Calu3 (cell line): ENCODE data around the gene THAP7. TPM values are rescaled to one million over a fixed set of nuclear protein-coding genes. Genes with fewer than 3 reads are reported as not detected.

Experiments used
- BruUV-seq: library from RNA; stranded (reverse); fragments of 400-500 nt; replicated peaks from 2 replicates; lab custom pipeline; 2021; lab: Mats Ljungman, UMichigan
- CTCF ChIA-PET: fragments of 300-600 bp; sonication (Branson Sonifier 250); formaldehyde crosslinking; loops from one replicate; lab custom pipeline; 2022; ENCODE audit warnings: antibody characterized with exemption; lab: Charles Lee
- DNase-seq: peaks from one replicate; pipeline ENCODE4 v3.0.0; 2022
- H3K27ac Mint-ChIP-seq: one replicate; pipeline ENCODE4 v1.8.0; 2022; ENCODE audit warnings: mixed read lengths; ENCODE audit not compliant: unreplicated experiment
- H3K27me3 Mint-ChIP-seq: one replicate; pipeline ENCODE4 v1.8.0; 2022; ENCODE audit warnings: mixed read lengths; ENCODE audit not compliant: unreplicated experiment
- H3K36me3 Mint-ChIP-seq: one replicate; pipeline ENCODE4 v1.8.0; 2022; ENCODE audit warnings: mild to moderate bottlenecking, moderate library complexity, mixed read lengths; ENCODE audit not compliant: insufficient read depth, unreplicated experiment
- H3K4me1 Mint-ChIP-seq: one replicate; pipeline ENCODE4 v1.8.0; 2022; ENCODE audit warnings: mild to moderate bottlenecking, low read depth, mixed read lengths; ENCODE audit not compliant: unreplicated experiment
- H3K4me3 Mint-ChIP-seq: one replicate; pipeline ENCODE4 v1.8.0; 2022; ENCODE audit warnings: mild to moderate bottlenecking, low read depth, moderate library complexity, mixed read lengths; ENCODE audit not compliant: unreplicated experiment
- H3K9me3 Mint-ChIP-seq: one replicate; pipeline ENCODE4 v1.8.0; 2022; ENCODE audit warnings: low read depth, mixed read lengths; ENCODE audit not compliant: unreplicated experiment
- intact Hi-C: fragments of 100-400 bp; cut with micrococcal nuclease; formaldehyde crosslinking; loops from one replicate; pipeline ENCODE4 v1.10.0; 2022; ENCODE audit not compliant: unreplicated experiment
- total RNA-seq: library from RNA; stranded (reverse); gene quantifications from 2 replicates; pipeline ENCODE4 v1.2.3, GENCODE V29; 2022
- TF ChIP-seq, protein P1 (sequence below): fragments of 200-600 bp; IDR thresholded peaks from one replicate; pipeline ENCODE4 v1.8.0; 2022; ENCODE audit warnings: antibody characterized with exemption; ENCODE audit not compliant: unreplicated experiment

The THAP7 gene
- total RNA-seq, 1 experiment from 2014 or later = 24.5 TPM

DNA sequence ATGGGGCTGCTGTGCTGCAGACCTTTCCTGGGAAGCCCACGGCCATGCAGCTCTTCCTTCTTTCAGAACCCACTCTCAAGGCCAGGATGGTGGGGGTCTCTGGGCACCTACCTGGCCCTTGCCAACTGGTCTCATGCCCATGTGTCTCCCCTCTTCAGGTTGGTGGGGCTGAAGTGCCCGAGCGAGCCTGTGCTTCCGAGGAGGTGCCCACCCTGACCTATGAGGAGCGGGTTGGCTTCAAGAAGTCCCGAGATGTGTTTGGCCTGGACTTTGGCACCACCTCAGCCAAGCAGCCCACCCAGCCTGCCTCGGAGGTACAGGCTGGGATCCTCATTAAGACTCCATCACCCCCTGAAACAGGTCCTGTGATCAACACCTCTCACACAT lies 9.9 kb downstream of the THAP7 start:
- Mint-ChIP-seq H3K4me3 (no peak overlapping the region), H3K4me1 (no peaks in the 10 kb centered on the region), H3K27me3 (no peaks in the 10 kb centered on the region), H3K9me3 (no peaks in the 10 kb centered on the region), H3K27ac (no peak overlapping the region), H3K36me3 (peaks cover 32% of the 10 kb centered on the region)
- TF ChIP-seq, protein P1, sequence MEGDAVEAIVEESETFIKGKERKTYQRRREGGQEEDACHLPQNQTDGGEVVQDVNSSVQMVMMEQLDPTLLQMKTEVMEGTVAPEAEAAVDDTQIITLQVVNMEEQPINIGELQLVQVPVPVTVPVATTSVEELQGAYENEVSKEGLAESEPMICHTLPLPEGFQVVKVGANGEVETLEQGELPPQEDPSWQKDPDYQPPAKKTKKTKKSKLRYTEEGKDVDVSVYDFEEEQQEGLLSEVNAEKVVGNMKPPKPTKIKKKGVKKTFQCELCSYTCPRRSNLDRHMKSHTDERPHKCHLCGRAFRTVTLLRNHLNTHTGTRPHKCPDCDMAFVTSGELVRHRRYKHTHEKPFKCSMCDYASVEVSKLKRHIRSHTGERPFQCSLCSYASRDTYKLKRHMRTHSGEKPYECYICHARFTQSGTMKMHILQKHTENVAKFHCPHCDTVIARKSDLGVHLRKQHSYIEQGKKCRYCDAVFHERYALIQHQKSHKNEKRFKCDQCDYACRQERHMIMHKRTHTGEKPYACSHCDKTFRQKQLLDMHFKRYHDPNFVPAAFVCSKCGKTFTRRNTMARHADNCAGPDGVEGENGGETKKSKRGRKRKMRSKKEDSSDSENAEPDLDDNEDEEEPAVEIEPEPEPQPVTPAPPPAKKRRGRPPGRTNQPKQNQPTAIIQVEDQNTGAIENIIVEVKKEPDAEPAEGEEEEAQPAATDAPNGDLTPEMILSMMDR = no peak
- no peak for DNase-seq
- CTCF ChIA-PET = no interaction called here
- intact Hi-C loops = no loop called here
- no TSS peak for BruUV-seq

DNA sequence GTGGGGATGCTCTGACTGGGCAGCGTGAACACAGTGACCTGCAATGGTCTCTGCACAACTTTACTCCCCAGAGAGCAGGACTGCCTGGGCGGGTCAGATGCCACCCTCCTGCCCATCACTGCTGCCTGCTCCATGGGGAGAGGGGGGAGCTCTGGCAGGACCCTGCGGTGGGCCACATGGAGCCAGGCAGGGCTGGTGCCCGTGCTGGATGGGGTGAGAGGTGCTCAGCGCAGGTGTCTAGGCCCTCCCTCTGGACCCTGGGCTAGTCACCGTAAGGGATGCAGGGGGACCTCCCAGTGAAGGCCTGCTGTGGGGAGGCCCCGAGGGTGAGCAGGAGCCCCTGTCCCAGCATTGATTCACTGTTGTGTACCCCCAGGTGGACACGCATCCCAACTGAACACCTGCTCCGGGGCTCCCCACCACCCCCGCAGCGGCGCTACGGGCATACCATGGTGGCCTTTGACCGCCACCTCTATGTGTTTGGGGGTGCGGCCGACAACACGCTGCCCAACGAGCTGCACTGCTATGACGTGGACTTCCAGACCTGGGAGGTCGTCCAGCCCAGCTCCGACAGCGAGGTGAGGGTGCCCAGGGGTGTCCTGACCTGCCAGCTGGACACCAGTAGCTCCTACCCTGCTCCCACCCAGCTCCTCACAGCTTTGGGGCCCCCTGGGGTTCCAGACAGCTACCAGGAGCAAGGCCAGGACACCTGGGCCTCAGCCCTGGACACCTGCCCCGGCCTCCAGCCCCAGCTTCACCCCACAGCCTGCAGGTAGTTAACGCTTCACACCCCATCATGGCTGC lies 10.5 kb downstream of the THAP7 start:
- no TSS peak for BruUV-seq
- no peaks in the 10 kb centered on the region for H3K9me3 Mint-ChIP-seq
- no peak for DNase-seq
- no peaks in the 10 kb centered on the region for H3K4me1 Mint-ChIP-seq
- TF ChIP-seq, protein P1 = no peak
- peaks cover 29% of the 10 kb centered on the region for H3K36me3 Mint-ChIP-seq
- no peak overlapping the region for H3K27ac Mint-ChIP-seq
- CTCF ChIA-PET = no interaction called here
- intact Hi-C loops = no loop called here
- H3K4me3 Mint-ChIP-seq = no peak overlapping the region
- no peaks in the 10 kb centered on the region for H3K27me3 Mint-ChIP-seq

DNA sequence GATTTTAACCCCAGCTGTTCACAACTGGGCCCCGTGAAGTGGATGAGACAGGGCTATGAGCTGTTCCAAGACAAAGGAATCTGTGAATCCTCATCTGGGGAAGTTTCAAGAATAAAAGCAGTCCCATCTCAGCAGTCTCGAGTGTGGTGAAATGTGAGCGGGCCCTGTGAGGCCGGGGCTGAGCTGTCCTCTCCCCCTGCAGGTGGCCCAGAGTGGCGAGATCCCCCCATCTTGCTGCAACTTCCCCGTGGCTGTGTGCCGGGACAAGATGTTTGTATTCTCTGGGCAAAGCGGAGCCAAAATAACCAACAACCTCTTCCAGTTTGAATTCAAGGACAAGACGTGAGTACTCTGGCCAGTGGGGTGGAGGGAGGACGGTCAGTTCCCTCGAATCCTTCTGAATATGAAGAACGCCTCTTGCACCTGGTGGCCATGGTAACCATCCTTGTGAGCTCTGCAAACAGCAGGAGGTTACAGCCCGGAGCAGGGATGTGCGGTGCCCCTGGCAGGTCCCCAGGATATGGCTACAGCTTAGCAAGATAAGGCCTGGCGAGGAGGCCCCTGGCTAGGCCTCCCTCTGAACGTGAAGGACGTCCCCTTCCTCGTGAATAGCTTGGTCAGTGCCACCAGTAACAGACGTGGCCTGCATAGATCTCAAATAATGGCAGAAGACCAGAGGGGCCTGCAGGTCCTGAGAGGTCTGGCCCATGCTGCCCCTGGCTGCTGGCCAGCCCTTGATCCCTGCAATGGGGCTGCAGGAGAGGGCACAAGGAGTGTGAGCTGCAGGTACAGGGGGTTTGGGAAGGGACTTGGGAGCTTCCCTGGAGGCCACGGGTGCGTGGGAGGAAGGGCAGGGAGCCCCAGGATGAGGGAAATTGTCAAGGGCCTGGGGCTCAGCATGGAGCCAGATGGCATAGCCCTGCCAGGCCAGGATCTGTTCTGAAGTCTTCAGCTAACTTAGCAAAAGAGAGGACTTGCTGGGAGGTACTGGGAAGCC lies 11.4 kb downstream of the THAP7 start:
- TF ChIP-seq, protein P1 = no peak
- CTCF ChIA-PET = no interaction called here
- no peak overlapping the region for H3K27ac Mint-ChIP-seq

DNA sequence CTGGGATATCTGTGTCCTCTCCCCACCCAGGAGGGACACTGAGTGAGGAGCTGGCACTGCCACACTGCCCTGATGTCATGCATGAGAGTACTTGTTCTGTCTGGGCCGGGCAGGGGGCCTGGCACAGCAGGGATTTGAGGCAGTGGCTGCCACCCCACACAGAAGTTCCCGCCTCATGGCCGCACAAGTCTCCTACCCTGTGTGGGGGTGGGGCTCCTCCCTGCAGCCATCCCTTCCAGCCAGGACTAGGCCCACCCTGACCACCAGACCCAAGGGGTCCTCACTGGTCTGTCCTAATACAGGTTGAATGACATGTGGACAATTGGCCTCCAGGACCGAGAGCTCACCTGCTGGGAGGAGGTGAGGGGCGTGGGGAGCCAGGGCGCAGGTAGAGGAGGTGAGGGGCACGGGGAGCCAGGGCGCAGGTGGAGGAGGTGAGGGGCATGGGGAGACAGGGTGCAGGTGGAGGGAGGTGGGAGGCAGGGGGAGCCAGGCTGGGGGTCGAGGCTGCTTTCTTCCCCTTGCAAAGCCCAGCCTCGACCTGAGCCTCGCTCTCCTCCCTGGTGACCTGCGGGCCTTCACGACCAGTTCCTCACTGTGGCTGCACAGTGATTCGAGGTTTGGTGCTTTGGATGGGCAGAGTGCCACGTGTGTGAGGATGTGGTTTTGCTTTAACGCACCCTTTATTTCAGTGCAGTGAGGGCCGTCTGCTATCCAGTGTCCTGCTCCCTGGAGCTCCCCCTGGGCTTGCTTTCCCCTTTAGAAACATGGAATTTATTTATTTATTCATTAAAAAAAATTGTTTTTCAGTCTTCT lies 12.4 kb downstream of the THAP7 start:
- CTCF ChIA-PET = no interaction called here
- Mint-ChIP-seq H3K4me3 (no peak overlapping the region), H3K9me3 (no peaks in the 10 kb centered on the region), H3K36me3 (peaks cover 17% of the 10 kb centered on the region), H3K27me3 (no peaks in the 10 kb centered on the region), H3K4me1 (no peaks in the 10 kb centered on the region), H3K27ac (no peak overlapping the region)
- TF ChIP-seq, protein P1 = no peak
- intact Hi-C loops = no loop called here
- BruUV-seq = no TSS peak
- DNase-seq = no peak

More for the DNA sequence above, 11.4 kb downstream of the THAP7 start:
- BruUV-seq = no TSS peak
- H3K4me1 Mint-ChIP-seq = no peaks in the 10 kb centered on the region
- H3K4me3 Mint-ChIP-seq = no peak overlapping the region
- peaks cover 22% of the 10 kb centered on the region for H3K36me3 Mint-ChIP-seq
- intact Hi-C loops = no loop called here
- H3K27me3 Mint-ChIP-seq = no peaks in the 10 kb centered on the region
- H3K9me3 Mint-ChIP-seq = no peaks in the 10 kb centered on the region
- DNase-seq = no peak
